Measurements from ENCODE around the gene GNGT2.
"Not testable (repeated sequence)": the region's sequence is repeated elsewhere in the genome, so short reads cannot be mapped to it uniquely, and the experiment has no call there.

Gene GNGT2

GRCh38 chr17:49183341-49183740, 27.0 kb downstream of the GNGT2 start:
- no peak for TF ChIP-seq CTCF (IDR thresholded peaks at IDR 0.05; ENCODE audit: borderline replicate concordance, control extremely low read depth, extremely low read depth, insufficient read depth, missing control alignments)
- DNase-seq (ENCODE audit: low spot score), result no peak
- in situ Hi-C loops (cut with MboI; ENCODE audit: low sequenced_read_pairs, unreplicated experiment), result no loop called here

GRCh38 chr17:49180998-49181635, 29.3 kb downstream of the GNGT2 start:
- in situ Hi-C loops (cut with MboI; ENCODE audit: low sequenced_read_pairs, unreplicated experiment), result no loop called here
- DNase-seq (ENCODE audit: low spot score), result no peak
- TF ChIP-seq CTCF (IDR thresholded peaks at IDR 0.05; ENCODE audit: borderline replicate concordance, control extremely low read depth, extremely low read depth, insufficient read depth, missing control alignments), result no peak

DNA sequence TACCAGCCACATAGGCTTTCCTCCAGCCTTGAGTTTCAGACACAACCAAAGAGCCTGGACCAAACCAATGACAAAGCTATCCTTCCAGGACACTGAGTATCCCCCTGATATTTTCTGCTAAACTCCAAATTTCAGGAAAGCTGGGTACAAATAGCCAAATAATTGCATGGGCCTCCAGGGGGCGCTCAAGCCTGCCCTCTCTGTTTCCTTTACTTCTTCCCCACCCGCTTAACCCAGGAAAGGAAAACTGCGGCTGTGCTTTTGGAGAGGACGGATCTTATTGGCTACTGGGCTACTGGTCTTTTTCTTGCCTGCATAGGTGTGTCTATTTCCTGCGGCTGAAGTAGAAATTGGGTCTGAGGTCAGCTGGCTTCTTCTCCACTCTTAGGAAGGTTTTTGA, 30.1 kb downstream of the GNGT2 start:
- peak; percentile 65 for TF ChIP-seq CTCF (IDR thresholded peaks at IDR 0.05; ENCODE audit: borderline replicate concordance, control extremely low read depth, extremely low read depth, insufficient read depth, missing control alignments)
- DNase-seq (ENCODE audit: low spot score), result peak; percentile 70
- in situ Hi-C loops (cut with MboI; ENCODE audit: low sequenced_read_pairs, unreplicated experiment), result no loop called here

DNA sequence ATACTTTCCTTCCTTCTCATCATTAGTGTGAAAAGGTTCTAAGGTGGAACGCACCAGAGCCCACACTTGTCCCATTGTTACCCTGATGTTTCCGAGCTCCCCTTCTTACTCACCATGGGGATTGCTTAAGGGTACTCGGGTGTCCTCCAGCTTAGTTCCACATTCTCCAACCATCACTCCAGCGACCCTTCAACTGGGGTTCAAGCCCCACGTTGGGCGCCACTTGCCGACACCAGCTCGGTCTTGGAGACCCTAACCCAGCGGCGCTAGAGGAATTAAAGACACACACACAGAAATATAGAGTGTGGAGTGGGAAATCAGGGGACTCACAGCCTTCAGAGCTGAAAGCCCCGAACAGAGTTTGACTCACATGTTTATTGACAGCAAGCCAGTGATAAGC, 34.4 kb downstream of the GNGT2 start:
- DNase-seq (ENCODE audit: low spot score); in situ Hi-C loops (cut with MboI; ENCODE audit: low sequenced_read_pairs, unreplicated experiment): not testable (repeated sequence)

GRCh38 chr17:49170711-49171110, 39.7 kb downstream of the GNGT2 start:
- in situ Hi-C loops (cut with MboI; ENCODE audit: low sequenced_read_pairs, unreplicated experiment); DNase-seq (ENCODE audit: low spot score): not testable (repeated sequence)

DNA sequence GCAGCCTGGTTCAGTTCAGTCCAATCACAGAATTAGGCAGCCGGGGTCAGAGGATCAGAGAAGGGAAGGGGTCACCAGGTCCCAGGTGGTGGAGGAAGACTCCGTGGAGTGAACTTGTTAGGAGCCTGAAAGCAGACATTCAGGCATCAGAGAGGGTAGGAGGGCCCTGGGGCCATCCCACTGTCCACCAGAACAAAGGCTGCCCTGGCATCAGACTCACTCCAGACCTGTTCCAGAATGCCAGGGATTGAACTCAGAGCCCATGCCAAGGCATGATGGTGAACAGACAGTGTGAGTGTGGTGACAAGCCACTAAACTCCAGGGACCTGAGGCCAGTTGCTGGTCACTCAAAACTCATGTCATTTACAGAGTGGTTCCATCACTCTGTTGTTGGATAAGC, 40.2 kb downstream of the GNGT2 start:
- no peak for DNase-seq (ENCODE audit: low spot score)
- in situ Hi-C loops (cut with MboI; ENCODE audit: low sequenced_read_pairs, unreplicated experiment), result no loop called here
- no peak for TF ChIP-seq CTCF (IDR thresholded peaks at IDR 0.05; ENCODE audit: borderline replicate concordance, control extremely low read depth, extremely low read depth, insufficient read depth, missing control alignments)

GRCh38 chr17:49168706-49169105, 41.7 kb downstream of the GNGT2 start:
- in situ Hi-C loops (cut with MboI; ENCODE audit: low sequenced_read_pairs, unreplicated experiment), result no loop called here
- no peak for TF ChIP-seq CTCF (IDR thresholded peaks at IDR 0.05; ENCODE audit: borderline replicate concordance, control extremely low read depth, extremely low read depth, insufficient read depth, missing control alignments)
- no peak for DNase-seq (ENCODE audit: low spot score)

- TF ChIP-seq CTCF (IDR thresholded peaks at IDR 0.05; ENCODE audit: borderline replicate concordance, control extremely low read depth, extremely low read depth, insufficient read depth, missing control alignments), result no peak
- in situ Hi-C loops (cut with MboI; ENCODE audit: low sequenced_read_pairs, unreplicated experiment), result no loop called here
- DNase-seq (ENCODE audit: low spot score), result no peak
Observed at GRCh38 chr17:49165143-49165542, 45.2 kb downstream of the GNGT2 start.

Measured in GM13976 (cell line).